NB4 (cell line): ENCODE measurements around the gene GRIK3.

Source experiments
- DNase-seq: peaks from one replicate; pipeline ENCODE4 v3.0.0; 2010; ENCODE audit warnings: low read depth
- H3K4me3 ChIP-seq: one replicate; pipeline ENCODE4 v1.5.1; 2011; ENCODE audit warnings: mild to moderate bottlenecking, low read depth, low read length, moderate library complexity
- CTCF ChIP-seq: IDR thresholded peaks from one replicate; pipeline ENCODE4 v1.5.1; 2012; ENCODE audit warnings: low read depth, low read length
- MAX ChIP-seq: IDR thresholded peaks from 2 replicates; pipeline ENCODE4 v1.6.1; 2011; ENCODE audit warnings: low read depth, low read length
- MYC ChIP-seq: IDR thresholded peaks from 2 replicates; pipeline ENCODE4 v1.6.1; 2011; ENCODE audit warnings: low read depth, low read length
- POLR2A ChIP-seq: IDR thresholded peaks from 2 replicates; pipeline ENCODE4 v1.6.1; 2011; ENCODE audit warnings: mild to moderate bottlenecking; ENCODE audit not compliant: insufficient read length; ENCODE audit errors: extremely low read depth

Gene GRIK3

GRCh38 chr1:36835017-36835695 is 199.2 kb downstream of the GRIK3 start:
- TF ChIP-seq CTCF (no peak), POLR2A (no peak), MAX (no peak), MYC (no peak)
- DNase-seq, result peak; percentile 35
- H3K4me3 ChIP-seq, result no peak overlapping the region

GRCh38 chr1:36834586-36834985 is 199.7 kb downstream of the GRIK3 start:
- H3K4me3 ChIP-seq, result no peak overlapping the region
- no peak for TF ChIP-seq MYC
- no peak for TF ChIP-seq CTCF
- no peak for TF ChIP-seq MAX
- no peak for TF ChIP-seq POLR2A
- no peak for DNase-seq

- no peak for TF ChIP-seq MYC
- TF ChIP-seq MAX, result no peak
- TF ChIP-seq CTCF, result no peak
- no peak for TF ChIP-seq POLR2A
- DNase-seq, result peak; percentile 23
- no peak overlapping the region for H3K4me3 ChIP-seq
Observed at GRCh38 chr1:36831186-36831810, 203.0 kb downstream of the GRIK3 start.

GRCh38 chr1:36829961-36830360 is 204.4 kb downstream of the GRIK3 start:
- DNase-seq, result no peak
- no peak overlapping the region for H3K4me3 ChIP-seq
- TF ChIP-seq POLR2A (no peak), MYC (no peak), CTCF (no peak), MAX (no peak)

GRCh38 chr1:36829066-36829465 is 205.2 kb downstream of the GRIK3 start:
- no peak for DNase-seq
- TF ChIP-seq CTCF, result no peak
- no peak for TF ChIP-seq MYC
- no peak for TF ChIP-seq MAX
- no peak for TF ChIP-seq POLR2A
- H3K4me3 ChIP-seq, result no peak overlapping the region

- no peak for DNase-seq
- TF ChIP-seq MYC, result no peak
- no peak for TF ChIP-seq MAX
- TF ChIP-seq POLR2A, result no peak
- no peak for TF ChIP-seq CTCF
- no peak overlapping the region for H3K4me3 ChIP-seq
Observed at GRCh38 chr1:36825226-36825625, 209.1 kb downstream of the GRIK3 start.
